ENCODE data around the gene BCAR3.

GRCh38 chr1:93649231-93649630 lies 32.4 kb downstream of the BCAR3 start:
- TF ChIP-seq POLR2A (IDR thresholded peaks at IDR 0.05; ENCODE audit: low read depth, low read length) (no peak), TAF1 (IDR thresholded peaks at IDR 0.05; ENCODE audit: borderline replicate concordance, low read depth, low read length) (no peak)

All from GM12892 (cell line).